ENCODE results near the gene TLE1. TPM values are rescaled to one million over a fixed set of nuclear protein-coding genes. Genes with fewer than 3 reads are reported as not detected.

The TLE1 gene
- total RNA-seq, 1 donor from 2014 or later = 40.0 TPM

DNA sequence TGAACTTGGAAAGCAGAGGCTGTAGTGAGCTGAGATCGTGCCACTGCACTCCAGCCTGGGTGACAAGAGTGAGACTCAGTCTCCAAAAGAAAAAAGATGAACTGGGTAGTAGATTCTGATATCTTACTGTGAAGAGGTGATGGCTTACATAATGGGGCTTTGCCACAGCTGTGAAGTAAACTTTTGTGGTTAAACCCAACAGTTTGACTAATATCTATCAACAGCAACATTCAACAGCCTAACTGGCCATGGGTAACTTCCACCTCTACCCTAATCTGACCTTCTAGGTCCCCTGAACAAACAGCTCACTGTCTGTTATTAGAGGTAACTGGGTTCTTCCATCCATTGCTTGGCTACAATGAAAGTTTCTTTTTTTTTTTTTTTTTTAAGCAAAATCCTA, 52.1 kb downstream of the TLE1 start:
- no peak overlapping the region for H3K4me3 ChIP-seq (ENCODE audit: low read depth, low read length)

GRCh38 chr9:81636255-81636599, 53.1 kb downstream of the TLE1 start:
- DNase-seq (ENCODE audit: low read depth) = no peak
- Histone ChIP-seq H3K36me3 (ENCODE audit: control insufficient read depth, insufficient read depth, low read length) (peaks cover 2% of the 10 kb centered on the region), H3K4me3 (ENCODE audit: low read depth, low read length) (no peak overlapping the region), H3K27me3 (ENCODE audit: control insufficient read depth, insufficient read depth, low read length) (no peaks in the 10 kb centered on the region)
- FAIRE-seq = no peak
- no peak for TF ChIP-seq CTCF (IDR thresholded peaks at IDR 0.05; ENCODE audit: insufficient read depth, low read length, severe bottlenecking)

More for the DNA sequence above, 52.1 kb downstream of the TLE1 start:
- FAIRE-seq (no peak), DNase-seq (ENCODE audit: low read depth) (no peak)
- TF ChIP-seq CTCF (IDR thresholded peaks at IDR 0.05; ENCODE audit: insufficient read depth, low read length, severe bottlenecking) = no peak
- H3K27me3 ChIP-seq (ENCODE audit: control insufficient read depth, insufficient read depth, low read length) = no peaks in the 10 kb centered on the region
- peaks cover 2% of the 10 kb centered on the region for H3K36me3 ChIP-seq (ENCODE audit: control insufficient read depth, insufficient read depth, low read length)

GRCh38 chr9:81635521-81636254, 53.7 kb downstream of the TLE1 start:
- DNase-seq (ENCODE audit: low read depth) = no peak
- Histone ChIP-seq H3K27me3 (ENCODE audit: control insufficient read depth, insufficient read depth, low read length) (no peaks in the 10 kb centered on the region), H3K36me3 (ENCODE audit: control insufficient read depth, insufficient read depth, low read length) (peaks cover 3% of the 10 kb centered on the region), H3K4me3 (ENCODE audit: low read depth, low read length) (no peak overlapping the region)
- FAIRE-seq = no peak
- TF ChIP-seq CTCF (IDR thresholded peaks at IDR 0.05; ENCODE audit: insufficient read depth, low read length, severe bottlenecking) = no peak

DNA sequence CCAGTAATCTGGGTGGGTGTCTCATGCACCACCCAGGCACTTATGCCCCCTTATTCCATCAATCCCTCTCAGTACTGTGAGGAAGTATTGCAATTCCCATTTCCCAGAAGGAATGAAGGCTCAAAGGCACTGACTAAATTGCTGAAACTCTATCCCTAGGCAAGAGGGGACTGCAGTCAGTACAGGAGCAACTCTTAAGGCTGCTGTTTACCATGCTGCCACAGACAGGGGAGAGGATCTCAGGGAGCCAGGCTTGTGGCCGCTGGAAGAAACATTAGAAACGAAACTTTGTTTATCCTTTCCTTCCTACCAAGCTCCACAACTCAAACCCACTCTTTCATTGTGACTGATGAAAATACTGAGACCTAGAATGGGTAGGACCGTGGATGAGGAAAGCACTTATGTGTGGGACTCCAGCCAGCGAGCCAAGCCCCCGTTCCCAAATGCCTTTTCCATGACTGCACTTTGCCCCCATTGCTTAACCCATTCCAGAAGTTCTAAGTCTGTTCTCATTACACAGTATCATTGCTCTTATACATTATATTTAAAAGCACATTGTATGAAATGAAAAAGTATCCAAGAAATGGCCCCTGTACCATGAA, 54.3 kb downstream of the TLE1 start:
- TF ChIP-seq CTCF (IDR thresholded peaks at IDR 0.05; ENCODE audit: insufficient read depth, low read length, severe bottlenecking) = no peak
- FAIRE-seq = no peak
- no peaks in the 10 kb centered on the region for H3K27me3 ChIP-seq (ENCODE audit: control insufficient read depth, insufficient read depth, low read length)
- no peak overlapping the region for H3K4me3 ChIP-seq (ENCODE audit: low read depth, low read length)
- DNase-seq (ENCODE audit: low read depth) = no peak
- peaks cover 3% of the 10 kb centered on the region for H3K36me3 ChIP-seq (ENCODE audit: control insufficient read depth, insufficient read depth, low read length)

DNA sequence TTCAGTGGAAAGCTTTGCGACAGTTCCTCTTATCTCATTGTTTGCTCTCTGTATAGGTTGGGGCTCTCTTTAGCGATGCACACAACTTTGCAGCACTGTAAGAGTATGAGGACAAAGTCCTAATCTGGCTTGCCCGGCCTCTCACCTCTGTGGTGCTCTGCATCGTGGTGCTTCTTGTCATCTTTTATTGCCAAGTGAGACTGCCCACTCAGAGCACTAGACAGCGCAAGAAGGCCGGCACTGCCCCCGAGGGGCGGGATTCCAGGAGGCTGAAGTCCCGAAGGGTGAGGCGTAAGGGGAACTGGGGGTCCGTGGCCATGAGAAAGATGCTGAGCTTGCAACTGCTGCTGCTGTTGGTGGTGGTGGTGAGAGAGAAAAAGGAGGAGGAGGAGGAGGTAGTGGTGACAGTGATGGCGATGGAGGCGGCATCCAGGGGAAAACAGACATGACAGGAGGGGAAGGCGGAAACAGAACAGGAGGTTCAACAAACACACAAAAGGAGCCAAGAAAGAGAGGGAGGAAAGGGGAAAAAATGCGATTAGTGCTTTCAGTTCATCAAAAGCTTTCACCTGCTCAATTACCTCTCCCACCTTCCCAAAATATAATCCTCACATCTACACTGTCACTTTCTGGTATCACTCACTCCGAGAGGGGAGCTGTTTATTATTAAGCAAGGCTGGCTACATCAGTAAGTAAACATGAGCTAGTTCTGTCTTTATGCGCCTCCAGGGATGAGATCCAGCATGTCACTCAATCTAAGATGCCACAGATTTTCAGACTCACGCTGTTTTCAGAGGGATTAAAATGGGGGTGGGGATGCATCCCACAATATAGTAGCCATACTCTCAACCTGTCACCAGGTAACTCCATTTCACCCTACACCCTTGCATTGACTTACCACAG, 55.1 kb downstream of the TLE1 start:
- no peak for TF ChIP-seq CTCF (IDR thresholded peaks at IDR 0.05; ENCODE audit: insufficient read depth, low read length, severe bottlenecking)
- H3K27me3 ChIP-seq (ENCODE audit: control insufficient read depth, insufficient read depth, low read length) = no peaks in the 10 kb centered on the region
- FAIRE-seq = no peak
- H3K36me3 ChIP-seq (ENCODE audit: control insufficient read depth, insufficient read depth, low read length) = peaks cover 3% of the 10 kb centered on the region
- H3K4me3 ChIP-seq (ENCODE audit: low read depth, low read length) = no peak overlapping the region
- no peak for DNase-seq (ENCODE audit: low read depth)
